ENCODE results near the gene SPAG16.
A peak's percentile ranks its signal among the peaks of the same experiment; 100 is the strongest.

The SPAG16 gene

GRCh38 chr2:214277880-214278279, 993.6 kb downstream of the SPAG16 start:
- H3K4me3 ChIP-seq (ENCODE audit: low read depth, low read length) = no peak overlapping the region
- no peak for DNase-seq (ENCODE audit: low read depth)
- no peak for TF ChIP-seq CTCF (IDR thresholded peaks at IDR 0.05; ENCODE audit: low read depth, low read length)
- TF ChIP-seq MAX (IDR thresholded peaks at IDR 0.05; ENCODE audit: low read depth, low read length) = no peak
- TF ChIP-seq MYC (IDR thresholded peaks at IDR 0.05; ENCODE audit: low read depth, low read length) = no peak
- no peak for TF ChIP-seq POLR2A (IDR thresholded peaks at IDR 0.05; ENCODE audit: extremely low read depth, insufficient read length)

GRCh38 chr2:214286011-214286410, 1001.7 kb downstream of the SPAG16 start:
- TF ChIP-seq MYC (IDR thresholded peaks at IDR 0.05; ENCODE audit: low read depth, low read length) (no peak), CTCF (IDR thresholded peaks at IDR 0.05; ENCODE audit: low read depth, low read length) (no peak), POLR2A (IDR thresholded peaks at IDR 0.05; ENCODE audit: extremely low read depth, insufficient read length) (no peak), MAX (IDR thresholded peaks at IDR 0.05; ENCODE audit: low read depth, low read length) (no peak)

GRCh38 chr2:214293593-214293992, 1009.3 kb downstream of the SPAG16 start:
- no peak for DNase-seq (ENCODE audit: low read depth)
- no peak overlapping the region for H3K4me3 ChIP-seq (ENCODE audit: low read depth, low read length)
- TF ChIP-seq MYC (IDR thresholded peaks at IDR 0.05; ENCODE audit: low read depth, low read length) (no peak), POLR2A (IDR thresholded peaks at IDR 0.05; ENCODE audit: extremely low read depth, insufficient read length) (no peak), MAX (IDR thresholded peaks at IDR 0.05; ENCODE audit: low read depth, low read length) (no peak), CTCF (IDR thresholded peaks at IDR 0.05; ENCODE audit: low read depth, low read length) (no peak)

More at GRCh38 chr2:214286011-214286410, 1001.7 kb downstream of the SPAG16 start:
- DNase-seq (ENCODE audit: low read depth) = no peak
- no peak overlapping the region for H3K4me3 ChIP-seq (ENCODE audit: low read depth, low read length)

GRCh38 chr2:214294426-214294825, 1010.2 kb downstream of the SPAG16 start:
- H3K4me3 ChIP-seq (ENCODE audit: low read depth, low read length) = no peak overlapping the region
- no peak for TF ChIP-seq MYC (IDR thresholded peaks at IDR 0.05; ENCODE audit: low read depth, low read length)
- no peak for TF ChIP-seq CTCF (IDR thresholded peaks at IDR 0.05; ENCODE audit: low read depth, low read length)
- no peak for TF ChIP-seq MAX (IDR thresholded peaks at IDR 0.05; ENCODE audit: low read depth, low read length)
- no peak for TF ChIP-seq POLR2A (IDR thresholded peaks at IDR 0.05; ENCODE audit: extremely low read depth, insufficient read length)
- no peak for DNase-seq (ENCODE audit: low read depth)

- DNase-seq (ENCODE audit: low read depth) = no peak
- H3K4me3 ChIP-seq (ENCODE audit: low read depth, low read length) = no peak overlapping the region
- TF ChIP-seq MAX (IDR thresholded peaks at IDR 0.05; ENCODE audit: low read depth, low read length) (no peak), POLR2A (IDR thresholded peaks at IDR 0.05; ENCODE audit: extremely low read depth, insufficient read length) (no peak), MYC (IDR thresholded peaks at IDR 0.05; ENCODE audit: low read depth, low read length) (no peak), CTCF (IDR thresholded peaks at IDR 0.05; ENCODE audit: low read depth, low read length) (no peak)
Observed at GRCh38 chr2:214297423-214297822, 1013.2 kb downstream of the SPAG16 start.

GRCh38 chr2:214310319-214310718, 1026.1 kb downstream of the SPAG16 start:
- DNase-seq (ENCODE audit: low read depth) = peak; percentile 7
- TF ChIP-seq CTCF (IDR thresholded peaks at IDR 0.05; ENCODE audit: low read depth, low read length) (peak; percentile 26), POLR2A (IDR thresholded peaks at IDR 0.05; ENCODE audit: extremely low read depth, insufficient read length) (no peak)
- H3K4me3 ChIP-seq (ENCODE audit: low read depth, low read length) = no peak overlapping the region

All from NB4 (cell line).